CD4-positive, CD25-positive, alpha-beta regulatory T cell (primary cell): ENCODE results near the gene DHRS7. TPM values are rescaled to one million over a fixed set of nuclear protein-coding genes. Genes with fewer than 3 reads are reported as not detected.

Experiments
- ATAC-seq, 2 donors: fragments of 150-1000 bp; cut with Tn5 transposase; one replicate each; pipeline ENCODE4 v1.10.0; 2021; ENCODE audit warnings: low read depth in 2 of 2, moderate number of reproducible peaks in 2 of 2, moderate library complexity in 1 of 2
- DNase-seq, 3 donors: peaks; one replicate each; pipeline versions ENCODE4 v3.0.0 to v3.0.0-alpha.2; 2012 to 2022; ENCODE audit warnings: mixed read lengths in 1 of 3
- H3K27ac ChIP-seq: one replicate; pipeline ENCODE4 v1.7.0; 2013; ENCODE audit warnings: mild to moderate bottlenecking, low read length; ENCODE audit not compliant: insufficient read depth, poor library complexity, severe bottlenecking
- H3K27me3 ChIP-seq: one replicate; pipeline ENCODE4 v1.7.0; 2013; ENCODE audit warnings: low read length; ENCODE audit not compliant: control insufficient read depth, insufficient read depth
- H3K36me3 ChIP-seq: one replicate; pipeline ENCODE4 v1.7.0; 2013; ENCODE audit warnings: mild to moderate bottlenecking, low read length, moderate library complexity; ENCODE audit not compliant: control insufficient read depth, insufficient read depth
- H3K4me1 ChIP-seq: 2 replicates; pipeline ENCODE4 v1.7.0; 2013; ENCODE audit warnings: mild to moderate bottlenecking, low read length; ENCODE audit not compliant: insufficient read depth, control insufficient read depth, poor library complexity, severe bottlenecking
- H3K4me3 ChIP-seq: one replicate; pipeline ENCODE4 v1.7.0; 2013; ENCODE audit warnings: low read depth, mild to moderate bottlenecking, low read length, moderate library complexity
- H3K9me3 ChIP-seq, 2 experiments: 1 replicate in 1 of 2; 2 replicates in 1 of 2; pipeline ENCODE4 v1.7.0; 2013; ENCODE audit warnings: low read length in 2 of 2, mild to moderate bottlenecking in 1 of 2, moderate library complexity in 1 of 2; ENCODE audit not compliant: control insufficient read depth in 2 of 2
- H3K27ac Mint-ChIP-seq, 3 donors: one replicate each; pipeline ENCODE4 v1.8.0; 2020 to 2022; ENCODE audit warnings: mild to moderate bottlenecking in 3 of 3, mixed read lengths in 3 of 3, moderate library complexity in 2 of 3
- H3K27me3 Mint-ChIP-seq: one replicate; pipeline ENCODE4 v1.8.0; 2022; ENCODE audit warnings: mild to moderate bottlenecking, mixed read lengths
- H3K36me3 Mint-ChIP-seq: one replicate; pipeline ENCODE4 v1.8.0; 2020; ENCODE audit warnings: mixed read lengths
- H3K4me1 Mint-ChIP-seq, 4 donors: one replicate each; pipeline ENCODE4 v1.8.0; 2020 to 2022; ENCODE audit warnings: mixed read lengths in 4 of 4, mild to moderate bottlenecking in 1 of 4
- H3K4me3 Mint-ChIP-seq, 4 donors: one replicate each; pipeline ENCODE4 v1.8.0; 2020 to 2022; ENCODE audit warnings: mild to moderate bottlenecking in 4 of 4, mixed read lengths in 4 of 4, moderate library complexity in 3 of 4
- H3K9me3 Mint-ChIP-seq, 7 donors: one replicate each; pipeline ENCODE4 v1.8.0; 2020 to 2022; ENCODE audit warnings: mixed read lengths in 7 of 7, mild to moderate bottlenecking in 3 of 7, moderate library complexity in 2 of 7
- polyA plus RNA-seq, 4 donors: library from polyadenylated mRNA; unstranded; fragments of 300-500 nt; fragmentation: Illumina TruSeq; gene quantifications; one replicate each; pipeline ENCODE4 v1.2.3, GENCODE V29; 2021
- total RNA-seq: library from RNA; stranded (reverse); gene quantifications from one replicate; pipeline ENCODE4 v1.2.3, GENCODE V29; 2022

The DHRS7 gene
- total and polyA plus RNA-seq, 5 donors from 2014 or later: 34.6 to 210 (median 177) TPM

- H3K4me1 ChIP-seq: peaks cover 13% of the 10 kb centered on the region
- peaks cover 11% of the 10 kb centered on the region for H3K27me3 Mint-ChIP-seq
- peaks cover 10 to 16% (median 14%) of the 10 kb centered on the region in 4 donors for H3K4me1 Mint-ChIP-seq
- H3K27ac Mint-ChIP-seq: no peak overlapping the region
- peak overlapping the region in 1 of 4 donors; percentile 9 for H3K4me3 Mint-ChIP-seq
- no peaks in the 10 kb centered on the region for H3K9me3 Mint-ChIP-seq
- no peak for DNase-seq
- no peak overlapping the region for H3K27ac ChIP-seq
- no peaks in the 10 kb centered on the region for H3K36me3 Mint-ChIP-seq
- ATAC-seq: no peak
- no peaks in the 10 kb centered on the region for H3K9me3 ChIP-seq
- no peaks in the 10 kb centered on the region for H3K27me3 ChIP-seq
- no peaks in the 10 kb centered on the region for H3K36me3 ChIP-seq
- no peak overlapping the region for H3K4me3 ChIP-seq
Measured at GRCh38 chr14:60169722-60170121, 4.5 kb upstream of the DHRS7 start.

GRCh38 chr14:60166142-60166541, 944 bp upstream of the DHRS7 start:
- no peaks in the 10 kb centered on the region for H3K9me3 ChIP-seq
- no peak for DNase-seq
- H3K27ac ChIP-seq: peak overlapping the region; percentile 85
- peaks cover 25% of the 10 kb centered on the region for H3K4me1 ChIP-seq
- H3K27me3 ChIP-seq: no peaks in the 10 kb centered on the region
- Mint-ChIP-seq H3K4me3 (peak overlapping the region; percentile 88 to 94 (median 92)), H3K27ac (peak overlapping the region; percentile 92 to 99 (median 95)), H3K36me3 (no peaks in the 10 kb centered on the region), H3K4me1 (peaks cover 27 to 44% (median 36%) of the 10 kb centered on the region in 4 donors), H3K27me3 (peaks cover 5% of the 10 kb centered on the region), H3K9me3 (no peaks in the 10 kb centered on the region)
- no peak for ATAC-seq
- H3K4me3 ChIP-seq: peak overlapping the region; percentile 81
- H3K36me3 ChIP-seq: no peaks in the 10 kb centered on the region

GRCh38 chr14:60165547-60165876, 314 bp upstream of the DHRS7 start:
- Histone ChIP-seq H3K36me3 (no peaks in the 10 kb centered on the region), H3K4me3 (peak overlapping the region; percentile 81), H3K4me1 (peaks cover 25% of the 10 kb centered on the region), H3K27ac (peak overlapping the region; percentile 85), H3K27me3 (no peaks in the 10 kb centered on the region), H3K9me3 (no peaks in the 10 kb centered on the region)
- no peaks in the 10 kb centered on the region for H3K36me3 Mint-ChIP-seq
- no peak for DNase-seq
- H3K27me3 Mint-ChIP-seq: no peaks in the 10 kb centered on the region
- H3K4me3 Mint-ChIP-seq: peak overlapping the region; percentile 88 to 94 (median 92)
- peak; percentile 4 to 5 for ATAC-seq
- H3K27ac Mint-ChIP-seq: peak overlapping the region; percentile 92 to 99 (median 95)
- H3K4me1 Mint-ChIP-seq: peaks cover 27 to 50% (median 42%) of the 10 kb centered on the region in 4 donors
- H3K9me3 Mint-ChIP-seq: no peaks in the 10 kb centered on the region

GRCh38 chr14:60164404-60164711, 840 bp downstream of the DHRS7 start:
- Histone ChIP-seq H3K9me3 (no peaks in the 10 kb centered on the region), H3K4me3 (peak overlapping the region; percentile 93), H3K36me3 (no peaks in the 10 kb centered on the region), H3K27me3 (no peaks in the 10 kb centered on the region), H3K4me1 (peaks cover 25% of the 10 kb centered on the region), H3K27ac (peak overlapping the region; percentile 85)
- H3K4me1 Mint-ChIP-seq: peaks cover 32 to 59% (median 47%) of the 10 kb centered on the region in 4 donors
- DNase-seq (no peak), ATAC-seq (peak; percentile 6)
- H3K27ac Mint-ChIP-seq: peak overlapping the region; percentile 98 to 99 (median 99)
- peaks cover 2% of the 10 kb centered on the region for H3K36me3 Mint-ChIP-seq
- peaks cover 0 to 2% (median 0%) of the 10 kb centered on the region in 7 donors for H3K9me3 Mint-ChIP-seq
- no peaks in the 10 kb centered on the region for H3K27me3 Mint-ChIP-seq
- peak overlapping the region; percentile 93 to 99 (median 96) for H3K4me3 Mint-ChIP-seq

- H3K4me3 ChIP-seq: peak overlapping the region; percentile 93
- H3K36me3 ChIP-seq: no peaks in the 10 kb centered on the region
- no peak for DNase-seq
- H3K4me1 ChIP-seq: peaks cover 26% of the 10 kb centered on the region
- peaks cover 39 to 66% (median 54%) of the 10 kb centered on the region in 4 donors for H3K4me1 Mint-ChIP-seq
- H3K4me3 Mint-ChIP-seq: peak overlapping the region in 3 of 4 donors; percentile 94 to 99 (median 97)
- peak overlapping the region in 2 of 3 donors; percentile 25 to 99 for H3K27ac Mint-ChIP-seq
- no peaks in the 10 kb centered on the region for H3K9me3 ChIP-seq
- peak overlapping the region; percentile 85 for H3K27ac ChIP-seq
- no peak for ATAC-seq
- peaks cover 0 to 2% (median 0%) of the 10 kb centered on the region in 7 donors for H3K9me3 Mint-ChIP-seq
- H3K36me3 Mint-ChIP-seq: peaks cover 2% of the 10 kb centered on the region
- no peaks in the 10 kb centered on the region for H3K27me3 ChIP-seq
- no peaks in the 10 kb centered on the region for H3K27me3 Mint-ChIP-seq
Measured at GRCh38 chr14:60163693-60164092, 1.5 kb downstream of the DHRS7 start.

GRCh38 chr14:60161196-60162107, 3.7 kb downstream of the DHRS7 start:
- Mint-ChIP-seq H3K4me1 (peaks cover 47 to 82% (median 63%) of the 10 kb centered on the region in 4 donors), H3K9me3 (peaks cover 0 to 2% (median 0%) of the 10 kb centered on the region in 7 donors), H3K4me3 (peak overlapping the region in 3 of 4 donors; percentile 3 to 74 (median 9)), H3K36me3 (peaks cover 2% of the 10 kb centered on the region), H3K27ac (peak overlapping the region; percentile 31 to 93 (median 84)), H3K27me3 (no peaks in the 10 kb centered on the region)
- Histone ChIP-seq H3K27ac (no peak overlapping the region), H3K9me3 (no peaks in the 10 kb centered on the region), H3K27me3 (no peaks in the 10 kb centered on the region), H3K4me3 (no peak overlapping the region), H3K4me1 (peaks cover 28% of the 10 kb centered on the region), H3K36me3 (no peaks in the 10 kb centered on the region)
- DNase-seq (no peak), ATAC-seq (no peak)

GRCh38 chr14:60160422-60160821, 4.8 kb downstream of the DHRS7 start:
- peaks cover 2% of the 10 kb centered on the region for H3K36me3 Mint-ChIP-seq
- H3K4me1 ChIP-seq: peaks cover 17% of the 10 kb centered on the region
- peak overlapping the region in 1 of 3 donors; percentile 93 for H3K27ac Mint-ChIP-seq
- no peak overlapping the region for H3K4me3 ChIP-seq
- no peak overlapping the region for H3K4me3 Mint-ChIP-seq
- H3K9me3 ChIP-seq: no peaks in the 10 kb centered on the region
- no peak overlapping the region for H3K27ac ChIP-seq
- H3K27me3 Mint-ChIP-seq: no peaks in the 10 kb centered on the region
- H3K27me3 ChIP-seq: no peaks in the 10 kb centered on the region
- ATAC-seq (no peak), DNase-seq (no peak)
- H3K4me1 Mint-ChIP-seq: peaks cover 47 to 82% (median 58%) of the 10 kb centered on the region in 4 donors
- no peaks in the 10 kb centered on the region for H3K36me3 ChIP-seq
- H3K9me3 Mint-ChIP-seq: peaks cover 0 to 2% (median 0%) of the 10 kb centered on the region in 7 donors
